ENCODE results near the gene VDAC2. TPM values are rescaled to one million over a fixed set of nuclear protein-coding genes. Genes with fewer than 3 reads are reported as not detected.
"Not testable (repeated sequence)": the region's sequence is repeated elsewhere in the genome, so short reads cannot be mapped to it uniquely, and the experiment has no call there.

The VDAC2 gene
- total RNA-seq, 1 experiment from 2014 or later = 341 TPM

GRCh38 chr10:75197906-75198305 lies 12.7 kb upstream of the VDAC2 start:
- no peak for DNase-seq (ENCODE audit: extremely low read depth, low read depth)

GRCh38 chr10:75199949-75200348 lies 10.6 kb upstream of the VDAC2 start:
- DNase-seq (ENCODE audit: extremely low read depth, low read depth) = not testable (repeated sequence)

- no peak for DNase-seq (ENCODE audit: extremely low read depth, low read depth)
These were observed 8.7 kb upstream of the VDAC2 start for GRCh38 chr10:75201793-75202307.

- DNase-seq (ENCODE audit: extremely low read depth, low read depth) = peak; percentile 14
These were observed 8.1 kb upstream of the VDAC2 start for GRCh38 chr10:75202321-75203045.

- not testable (repeated sequence) for DNase-seq (ENCODE audit: extremely low read depth, low read depth)
These were observed 7.5 kb upstream of the VDAC2 start for GRCh38 chr10:75203046-75203620.

- no peak for DNase-seq (ENCODE audit: extremely low read depth, low read depth)
These were observed 6.9 kb upstream of the VDAC2 start for GRCh38 chr10:75203724-75204123.

- no peak for DNase-seq (ENCODE audit: extremely low read depth, low read depth)
These were observed 4.7 kb upstream of the VDAC2 start for GRCh38 chr10:75205908-75206307.

GRCh38 chr10:75206638-75207037 lies 4.0 kb upstream of the VDAC2 start:
- not testable (repeated sequence) for DNase-seq (ENCODE audit: extremely low read depth, low read depth)

- no peak for DNase-seq (ENCODE audit: extremely low read depth, low read depth)
These were observed 3.3 kb upstream of the VDAC2 start for GRCh38 chr10:75207079-75207856.

GRCh38 chr10:75207857-75208144 lies 2.8 kb upstream of the VDAC2 start:
- no peak for DNase-seq (ENCODE audit: extremely low read depth, low read depth)

GRCh38 chr10:75208181-75208580 lies 2.4 kb upstream of the VDAC2 start:
- DNase-seq (ENCODE audit: extremely low read depth, low read depth) = no peak

- DNase-seq (ENCODE audit: extremely low read depth, low read depth) = no peak
These were observed 1.3 kb upstream of the VDAC2 start for GRCh38 chr10:75209086-75209920.

GRCh38 chr10:75209921-75210281 lies 695 bp upstream of the VDAC2 start:
- peak; percentile 61 for DNase-seq (ENCODE audit: extremely low read depth, low read depth)

- DNase-seq (ENCODE audit: extremely low read depth, low read depth) = peak; percentile 32
These were observed 553 bp downstream of the VDAC2 start for GRCh38 chr10:75211007-75211691.

- no peak for DNase-seq (ENCODE audit: extremely low read depth, low read depth)
These were observed 1.7 kb downstream of the VDAC2 start for GRCh38 chr10:75212343-75212742.

- DNase-seq (ENCODE audit: extremely low read depth, low read depth) = no peak
These were observed 9.7 kb downstream of the VDAC2 start for GRCh38 chr10:75220274-75220673.

GRCh38 chr10:75221492-75221891 lies 10.9 kb downstream of the VDAC2 start:
- DNase-seq (ENCODE audit: extremely low read depth, low read depth) = not testable (repeated sequence)

- DNase-seq (ENCODE audit: extremely low read depth, low read depth) = no peak
These were observed 12.9 kb downstream of the VDAC2 start for GRCh38 chr10:75223507-75223906.

GRCh38 chr10:75226095-75226494 lies 15.5 kb downstream of the VDAC2 start:
- DNase-seq (ENCODE audit: extremely low read depth, low read depth) = no peak

GRCh38 chr10:75226656-75227055 lies 16.1 kb downstream of the VDAC2 start:
- no peak for DNase-seq (ENCODE audit: extremely low read depth, low read depth)

All from NCI-H460 (cell line).